Measurements from ENCODE around the gene TPCN2.

The TPCN2 gene

DNA sequence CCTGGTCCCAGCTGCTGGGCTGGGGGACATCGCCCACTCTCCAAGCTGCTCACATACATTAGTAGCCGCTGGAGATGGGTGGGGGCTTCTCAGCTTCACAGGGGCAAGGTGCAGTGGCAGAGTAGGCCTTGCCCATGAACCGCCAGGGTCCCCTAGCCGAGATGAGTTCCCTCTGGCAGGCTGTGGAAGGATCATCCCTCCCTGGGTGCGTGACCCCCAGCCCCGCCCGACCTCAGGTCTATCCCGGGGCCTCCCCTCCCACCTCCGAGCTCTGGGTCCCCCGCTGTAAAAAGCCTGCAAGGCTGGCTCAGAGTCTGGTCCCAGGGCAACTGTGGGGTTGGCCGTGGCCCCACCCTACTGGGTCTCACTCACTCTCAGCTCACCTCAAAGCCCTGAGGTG, 15.3 kb upstream of the TPCN2 start:
- Histone ChIP-seq H3K4me3 (ENCODE audit: low read length) (no peak overlapping the region), H3K36me3 (ENCODE audit: control insufficient read depth, insufficient read depth, low read length) (no peaks in the 10 kb centered on the region), H3K27me3 (ENCODE audit: control insufficient read depth, insufficient read depth, low read length) (no peaks in the 10 kb centered on the region), H3K9ac (ENCODE audit: low read length) (no peak overlapping the region), H3K9me3 (ENCODE audit: control insufficient read depth, low read length) (no peaks in the 10 kb centered on the region), H3K4me1 (ENCODE audit: control insufficient read depth, insufficient read depth, low read length) (no peaks in the 10 kb centered on the region)

DNA sequence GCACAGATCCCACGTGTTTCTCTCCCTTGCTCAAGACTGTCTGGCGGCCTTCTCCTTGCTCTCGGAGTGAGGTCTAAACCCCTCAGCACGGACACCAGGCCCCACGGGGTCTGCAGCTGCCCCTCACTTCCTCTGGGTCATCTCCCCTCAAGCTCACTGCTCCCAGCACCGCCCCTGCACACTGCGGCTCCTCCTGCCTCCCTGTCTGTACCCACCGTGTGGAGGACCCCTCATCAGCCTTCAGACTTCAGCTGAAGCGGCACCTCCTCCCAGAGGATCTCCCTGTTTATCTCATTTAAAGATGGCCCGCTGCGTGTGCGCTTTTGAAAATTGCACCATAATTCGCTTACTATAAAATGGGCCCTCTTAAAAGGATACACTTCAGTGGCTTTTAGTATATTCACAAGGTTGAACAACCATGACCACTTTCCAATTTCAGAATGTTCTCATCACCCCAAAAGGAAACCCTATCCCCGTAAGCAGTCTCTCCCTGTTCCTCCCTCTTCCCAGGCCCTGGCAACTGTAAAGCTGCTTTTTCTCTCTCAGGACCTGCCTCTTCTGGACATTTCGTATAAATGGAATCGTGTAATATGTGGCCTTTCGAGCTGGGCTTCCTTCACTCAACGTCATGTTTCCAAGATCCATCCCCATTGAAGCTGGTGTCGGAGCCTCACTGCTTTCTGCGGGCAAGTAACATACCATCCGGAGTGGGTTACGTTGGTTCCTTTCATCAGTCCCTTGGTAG, 14.4 kb upstream of the TPCN2 start:
- Histone ChIP-seq H3K4me1 (ENCODE audit: control insufficient read depth, insufficient read depth, low read length) (no peaks in the 10 kb centered on the region), H3K27me3 (ENCODE audit: control insufficient read depth, insufficient read depth, low read length) (no peaks in the 10 kb centered on the region), H3K4me3 (ENCODE audit: low read length) (no peak overlapping the region), H3K9ac (ENCODE audit: low read length) (no peak overlapping the region), H3K9me3 (ENCODE audit: control insufficient read depth, low read length) (no peaks in the 10 kb centered on the region), H3K36me3 (ENCODE audit: control insufficient read depth, insufficient read depth, low read length) (no peaks in the 10 kb centered on the region)

DNA sequence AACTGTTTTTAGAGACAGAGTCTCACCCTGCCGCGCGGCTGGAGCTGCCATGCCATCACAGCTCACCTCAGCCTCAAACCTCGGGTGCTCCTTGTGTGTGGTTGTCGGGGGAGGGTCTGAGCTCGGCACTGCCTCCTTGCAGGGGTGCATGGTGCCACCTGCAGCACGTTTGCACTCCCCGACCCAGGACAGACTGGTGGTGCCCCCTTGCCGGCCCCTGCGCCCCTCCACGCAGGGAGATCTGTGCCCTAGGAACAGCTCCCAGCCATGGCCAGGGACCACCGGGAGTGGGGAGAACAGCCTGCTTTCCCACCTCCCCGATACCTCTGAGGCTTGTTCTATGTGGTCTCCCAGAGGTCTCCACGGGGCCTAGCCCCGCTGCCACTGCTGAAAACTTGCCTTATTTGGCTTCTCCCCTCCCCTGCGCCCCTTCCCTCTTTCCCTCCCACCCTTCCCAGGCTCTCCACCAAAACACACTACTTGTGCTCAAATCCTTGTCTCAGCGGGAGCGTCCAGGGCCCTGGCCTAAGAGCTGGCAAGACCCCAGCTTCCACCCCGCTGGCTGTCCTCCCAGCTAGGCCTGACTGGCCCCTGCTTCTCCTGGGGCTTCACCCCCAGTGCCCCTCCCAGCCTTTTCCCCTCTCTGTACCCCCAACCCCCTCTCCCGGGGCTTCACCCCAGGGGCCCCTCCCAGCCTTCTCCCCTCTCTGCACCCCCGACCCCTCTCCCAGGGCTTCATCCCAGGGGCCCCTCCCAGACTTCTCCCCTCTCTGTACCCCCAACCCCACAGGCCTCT, 13.4 kb upstream of the TPCN2 start:
- Histone ChIP-seq H3K9ac (ENCODE audit: low read length) (no peak overlapping the region), H3K4me1 (ENCODE audit: control insufficient read depth, insufficient read depth, low read length) (no peaks in the 10 kb centered on the region), H3K9me3 (ENCODE audit: control insufficient read depth, low read length) (no peaks in the 10 kb centered on the region)

GRCh38 chr11:69035946-69036340, 12.8 kb upstream of the TPCN2 start:
- Histone ChIP-seq H3K9ac (ENCODE audit: low read length) (no peak overlapping the region), H3K9me3 (ENCODE audit: control insufficient read depth, low read length) (no peaks in the 10 kb centered on the region), H3K27me3 (ENCODE audit: control insufficient read depth, insufficient read depth, low read length) (no peaks in the 10 kb centered on the region), H3K4me3 (ENCODE audit: low read length) (no peak overlapping the region), H3K4me1 (ENCODE audit: control insufficient read depth, insufficient read depth, low read length) (no peaks in the 10 kb centered on the region), H3K36me3 (ENCODE audit: control insufficient read depth, insufficient read depth, low read length) (no peaks in the 10 kb centered on the region)

More for the DNA sequence above, 13.4 kb upstream of the TPCN2 start:
- Histone ChIP-seq H3K36me3 (ENCODE audit: control insufficient read depth, insufficient read depth, low read length) (no peaks in the 10 kb centered on the region), H3K4me3 (ENCODE audit: low read length) (no peak overlapping the region), H3K27me3 (ENCODE audit: control insufficient read depth, insufficient read depth, low read length) (no peaks in the 10 kb centered on the region)

GRCh38 chr11:69037074-69037473, 11.7 kb upstream of the TPCN2 start:
- no peaks in the 10 kb centered on the region for H3K9me3 ChIP-seq (ENCODE audit: control insufficient read depth, low read length)
- H3K4me3 ChIP-seq (ENCODE audit: low read length), result no peak overlapping the region
- H3K9ac ChIP-seq (ENCODE audit: low read length), result no peak overlapping the region
- H3K4me1 ChIP-seq (ENCODE audit: control insufficient read depth, insufficient read depth, low read length), result no peaks in the 10 kb centered on the region
- H3K27me3 ChIP-seq (ENCODE audit: control insufficient read depth, insufficient read depth, low read length), result no peaks in the 10 kb centered on the region
- H3K36me3 ChIP-seq (ENCODE audit: control insufficient read depth, insufficient read depth, low read length), result no peaks in the 10 kb centered on the region

DNA sequence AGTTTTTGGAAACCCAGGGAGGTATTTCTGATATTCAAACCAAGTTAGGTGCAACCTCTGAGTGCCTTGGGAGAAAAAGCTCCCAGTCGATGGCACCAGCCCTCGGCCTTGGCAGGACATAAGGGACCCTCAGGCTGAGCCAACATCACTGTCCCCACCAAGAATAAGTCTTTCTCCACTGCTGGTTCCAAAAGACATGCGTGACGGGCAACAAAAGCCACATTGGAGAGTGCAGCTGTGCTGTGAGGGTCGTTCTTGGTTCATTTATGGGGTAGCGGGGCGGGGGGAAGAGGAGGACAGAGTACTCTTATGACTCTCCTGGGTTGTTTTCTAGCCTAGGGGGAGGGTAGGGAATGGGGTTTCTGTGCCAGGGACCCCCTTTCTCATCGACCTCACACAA, 11.2 kb upstream of the TPCN2 start:
- no peaks in the 10 kb centered on the region for H3K9me3 ChIP-seq (ENCODE audit: control insufficient read depth, low read length)
- H3K4me1 ChIP-seq (ENCODE audit: control insufficient read depth, insufficient read depth, low read length), result no peaks in the 10 kb centered on the region
- no peaks in the 10 kb centered on the region for H3K27me3 ChIP-seq (ENCODE audit: control insufficient read depth, insufficient read depth, low read length)
- no peaks in the 10 kb centered on the region for H3K36me3 ChIP-seq (ENCODE audit: control insufficient read depth, insufficient read depth, low read length)
- no peak overlapping the region for H3K9ac ChIP-seq (ENCODE audit: low read length)
- H3K4me3 ChIP-seq (ENCODE audit: low read length), result no peak overlapping the region

- no peaks in the 10 kb centered on the region for H3K4me1 ChIP-seq (ENCODE audit: control insufficient read depth, insufficient read depth, low read length)
- no peaks in the 10 kb centered on the region for H3K9me3 ChIP-seq (ENCODE audit: control insufficient read depth, low read length)
- no peak overlapping the region for H3K4me3 ChIP-seq (ENCODE audit: low read length)
- no peaks in the 10 kb centered on the region for H3K36me3 ChIP-seq (ENCODE audit: control insufficient read depth, insufficient read depth, low read length)
- H3K9ac ChIP-seq (ENCODE audit: low read length), result no peak overlapping the region
- H3K27me3 ChIP-seq (ENCODE audit: control insufficient read depth, insufficient read depth, low read length), result peaks cover 6% of the 10 kb centered on the region
Measured at GRCh38 chr11:69039501-69039900, 9.2 kb upstream of the TPCN2 start.

DNA sequence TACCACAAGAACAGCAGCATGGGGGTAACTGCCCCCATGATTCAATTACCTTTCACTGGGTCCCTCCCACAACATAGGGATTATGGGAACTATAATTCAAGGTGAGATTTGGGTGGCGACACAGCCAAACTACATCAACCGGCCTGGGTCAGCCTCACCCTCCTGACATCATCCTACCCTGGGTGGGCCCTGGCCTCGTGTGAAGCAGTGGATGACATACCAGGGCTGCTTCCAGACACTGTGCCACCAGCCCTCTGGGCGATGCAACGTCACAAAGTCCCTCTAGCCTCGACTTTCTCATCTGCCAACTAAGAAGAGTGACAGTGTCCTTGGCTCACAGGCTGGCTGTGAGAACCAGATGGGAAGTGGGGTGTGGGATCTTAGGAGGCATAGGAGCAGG, 8.7 kb upstream of the TPCN2 start:
- H3K9ac ChIP-seq (ENCODE audit: low read length), result no peak overlapping the region

DNA sequence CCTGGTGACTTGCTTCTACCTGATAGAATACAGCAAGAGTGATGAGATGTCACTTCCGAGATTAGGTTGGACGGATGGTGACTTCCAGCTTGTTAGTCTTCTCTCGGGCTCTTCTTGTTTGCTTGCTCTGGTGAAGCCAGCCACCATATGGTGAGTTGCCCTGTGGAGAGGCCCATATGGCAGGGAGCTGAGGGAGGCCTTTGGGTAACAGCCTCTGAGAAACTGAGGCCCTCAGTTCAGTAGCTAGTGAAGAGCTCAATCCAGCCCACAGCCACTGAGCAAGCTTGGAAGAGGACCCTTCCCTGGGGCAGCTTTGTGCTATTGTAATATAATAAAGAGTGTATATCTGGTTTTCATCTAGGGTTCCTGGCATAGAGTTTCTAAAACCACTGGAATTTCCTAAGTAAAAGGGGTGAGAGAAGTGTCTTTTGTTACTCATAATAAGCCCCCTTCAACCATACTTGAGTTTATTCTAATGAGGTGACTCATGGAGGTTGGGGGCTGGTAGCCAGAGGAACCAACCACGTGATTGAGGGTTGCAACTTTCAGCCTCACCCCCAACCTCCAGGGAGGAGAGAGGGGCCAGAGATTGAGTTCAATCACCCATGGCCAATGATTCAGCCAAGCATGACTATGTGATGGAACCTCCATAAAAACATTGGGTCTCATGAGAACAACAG, 8.0 kb upstream of the TPCN2 start:
- H3K27me3 ChIP-seq (ENCODE audit: control insufficient read depth, insufficient read depth, low read length), result peaks cover 6% of the 10 kb centered on the region
- no peaks in the 10 kb centered on the region for H3K4me1 ChIP-seq (ENCODE audit: control insufficient read depth, insufficient read depth, low read length)
- no peak overlapping the region for H3K9ac ChIP-seq (ENCODE audit: low read length)
- no peak overlapping the region for H3K4me3 ChIP-seq (ENCODE audit: low read length)
- H3K36me3 ChIP-seq (ENCODE audit: control insufficient read depth, insufficient read depth, low read length), result no peaks in the 10 kb centered on the region
- H3K9me3 ChIP-seq (ENCODE audit: control insufficient read depth, low read length), result no peaks in the 10 kb centered on the region

More for the DNA sequence above, 8.7 kb upstream of the TPCN2 start:
- Histone ChIP-seq H3K36me3 (ENCODE audit: control insufficient read depth, insufficient read depth, low read length) (no peaks in the 10 kb centered on the region), H3K4me3 (ENCODE audit: low read length) (no peak overlapping the region), H3K9me3 (ENCODE audit: control insufficient read depth, low read length) (no peaks in the 10 kb centered on the region), H3K27me3 (ENCODE audit: control insufficient read depth, insufficient read depth, low read length) (peaks cover 6% of the 10 kb centered on the region), H3K4me1 (ENCODE audit: control insufficient read depth, insufficient read depth, low read length) (no peaks in the 10 kb centered on the region)

GRCh38 chr11:69041516-69041915, 7.2 kb upstream of the TPCN2 start:
- Histone ChIP-seq H3K4me3 (ENCODE audit: low read length) (no peak overlapping the region), H3K9me3 (ENCODE audit: control insufficient read depth, low read length) (no peaks in the 10 kb centered on the region), H3K36me3 (ENCODE audit: control insufficient read depth, insufficient read depth, low read length) (no peaks in the 10 kb centered on the region), H3K27me3 (ENCODE audit: control insufficient read depth, insufficient read depth, low read length) (peaks cover 6% of the 10 kb centered on the region), H3K4me1 (ENCODE audit: control insufficient read depth, insufficient read depth, low read length) (no peaks in the 10 kb centered on the region), H3K9ac (ENCODE audit: low read length) (no peak overlapping the region)

- no peaks in the 10 kb centered on the region for H3K9me3 ChIP-seq (ENCODE audit: control insufficient read depth, low read length)
- H3K9ac ChIP-seq (ENCODE audit: low read length), result no peak overlapping the region
- H3K4me3 ChIP-seq (ENCODE audit: low read length), result no peak overlapping the region
- H3K4me1 ChIP-seq (ENCODE audit: control insufficient read depth, insufficient read depth, low read length), result peaks cover 8% of the 10 kb centered on the region
- peaks cover 6% of the 10 kb centered on the region for H3K27me3 ChIP-seq (ENCODE audit: control insufficient read depth, insufficient read depth, low read length)
- H3K36me3 ChIP-seq (ENCODE audit: control insufficient read depth, insufficient read depth, low read length), result no peaks in the 10 kb centered on the region
Measured at GRCh38 chr11:69044111-69045013, 4.4 kb upstream of the TPCN2 start.

All from mucosa of stomach (tissue), 1 donor.